Femur (tissue), 1 donor: ENCODE data around the gene CCR6.
"Not testable (repeated sequence)": the region's sequence is repeated elsewhere in the genome, so short reads cannot be mapped to it uniquely, and the experiment has no call there.

Experiments
- DNase-seq: peaks from one replicate; pipeline ENCODE4 v3.0.0-alpha.2; 2017

Gene CCR6

GRCh38 chr6:167146977-167147376, 24.1 kb downstream of the CCR6 start:
- no peak for DNase-seq

GRCh38 chr6:167148021-167148420, 25.1 kb downstream of the CCR6 start:
- DNase-seq: no peak

DNA sequence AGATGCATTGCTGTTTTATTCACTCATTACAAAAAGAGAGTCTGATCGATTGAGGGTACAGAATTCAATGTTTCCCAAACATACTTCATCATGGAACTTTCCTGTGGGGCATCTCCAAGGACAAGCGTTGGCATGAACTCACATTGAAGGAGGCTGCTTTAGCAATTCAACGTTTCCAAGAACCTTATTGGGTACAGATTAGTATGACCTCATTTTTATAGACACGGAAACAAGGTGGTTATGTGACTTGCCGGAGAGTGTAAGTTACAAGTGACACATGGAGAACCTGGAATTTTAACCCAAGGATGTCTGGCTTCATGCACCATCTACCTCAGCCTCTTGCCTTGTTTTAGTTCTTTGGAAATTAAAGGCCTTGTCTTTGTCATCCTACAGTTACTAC, 26.1 kb downstream of the CCR6 start:
- DNase-seq: no peak

DNA sequence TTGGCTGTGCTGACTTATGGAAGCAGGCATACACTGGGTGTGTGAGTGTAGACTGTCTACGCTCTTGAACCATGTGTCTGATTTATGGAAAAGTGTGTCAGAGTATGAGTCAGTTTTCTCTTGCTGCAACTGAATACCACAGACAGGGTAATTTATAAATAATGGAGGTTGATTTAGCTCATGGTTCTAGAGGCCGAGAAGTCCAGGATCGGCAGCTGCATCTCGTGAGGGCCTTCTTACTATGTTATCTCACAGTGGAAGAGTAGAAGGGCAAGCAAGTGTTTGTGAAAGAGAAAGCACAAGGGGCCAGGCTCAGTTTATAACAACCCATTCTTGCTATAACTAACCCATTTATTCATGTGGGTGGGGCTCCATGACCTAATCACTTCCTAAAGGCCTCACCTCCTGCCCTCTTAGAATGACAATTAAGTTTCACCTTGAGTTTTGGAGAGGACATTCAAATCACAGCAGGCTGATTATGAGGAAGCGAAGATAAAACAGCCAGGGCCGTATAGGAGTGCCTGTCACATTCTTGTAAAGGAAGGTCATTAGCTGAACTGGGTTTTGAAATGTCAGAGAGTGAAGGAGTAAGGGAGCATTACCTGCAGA, 28.1 kb downstream of the CCR6 start:
- no peak for DNase-seq

GRCh38 chr6:167151648-167152047, 28.8 kb downstream of the CCR6 start:
- no peak for DNase-seq

DNA sequence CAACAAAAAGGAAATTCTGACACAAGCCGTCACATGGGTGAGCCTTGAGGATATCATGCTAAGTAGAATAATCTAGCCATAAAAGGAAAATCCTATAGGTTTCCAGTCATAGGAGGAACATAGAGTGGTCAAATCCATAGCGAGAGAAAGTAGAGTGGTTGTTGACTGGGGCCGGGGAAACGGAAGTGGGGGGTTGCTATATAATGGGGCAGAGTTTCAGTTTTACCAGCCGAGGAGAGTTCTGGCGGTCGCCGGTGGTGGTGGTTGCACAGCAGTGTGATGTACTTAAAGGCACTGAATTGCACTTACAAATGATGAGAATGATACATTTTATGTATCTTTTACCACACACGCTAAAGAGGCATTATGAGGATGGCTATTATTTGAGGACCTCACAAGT, 30.0 kb downstream of the CCR6 start:
- no peak for DNase-seq

- no peak for DNase-seq
These were observed 30.6 kb downstream of the CCR6 start for GRCh38 chr6:167153521-167153959.

DNA sequence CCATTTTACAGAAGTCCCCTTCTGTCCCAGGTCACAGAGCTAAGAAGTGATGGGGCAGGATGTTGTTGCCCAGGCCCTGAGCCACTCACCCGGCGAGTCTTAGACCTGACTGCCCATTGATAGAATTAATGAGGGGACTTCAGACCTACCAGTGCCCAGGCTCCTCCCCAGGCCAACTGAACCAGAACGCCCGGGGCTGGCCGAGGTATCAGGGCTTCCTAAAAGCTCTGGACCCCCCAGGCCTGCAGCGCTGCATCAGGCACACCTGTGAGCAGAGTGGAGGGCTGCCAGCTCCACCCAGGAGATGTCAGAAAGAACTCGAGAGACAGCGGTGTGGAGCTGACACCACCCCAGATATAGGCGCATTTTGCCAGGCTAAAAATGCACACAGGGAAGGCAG, 31.4 kb downstream of the CCR6 start:
- DNase-seq: no peak

DNA sequence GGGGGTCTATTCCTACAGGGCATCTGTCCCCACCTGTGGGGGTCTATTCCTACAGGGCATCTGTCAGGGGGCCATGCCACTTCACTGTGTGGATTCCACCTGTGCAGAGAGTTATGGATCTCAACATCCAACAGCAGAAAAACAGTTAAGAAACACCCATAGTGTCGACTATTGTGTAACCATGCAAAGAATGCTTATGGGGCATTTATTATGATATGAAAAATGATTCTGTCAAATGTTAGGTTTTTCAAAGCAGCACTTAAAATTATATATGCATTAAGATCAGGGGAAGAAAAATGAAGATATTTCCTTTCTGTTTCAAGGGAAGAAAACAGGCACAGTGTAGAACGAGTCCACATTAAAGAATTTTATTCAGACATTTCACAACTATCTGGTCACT, 32.0 kb downstream of the CCR6 start:
- DNase-seq: no peak

- DNase-seq: no peak
These were observed 34.5 kb downstream of the CCR6 start for GRCh38 chr6:167157414-167157813.

DNA sequence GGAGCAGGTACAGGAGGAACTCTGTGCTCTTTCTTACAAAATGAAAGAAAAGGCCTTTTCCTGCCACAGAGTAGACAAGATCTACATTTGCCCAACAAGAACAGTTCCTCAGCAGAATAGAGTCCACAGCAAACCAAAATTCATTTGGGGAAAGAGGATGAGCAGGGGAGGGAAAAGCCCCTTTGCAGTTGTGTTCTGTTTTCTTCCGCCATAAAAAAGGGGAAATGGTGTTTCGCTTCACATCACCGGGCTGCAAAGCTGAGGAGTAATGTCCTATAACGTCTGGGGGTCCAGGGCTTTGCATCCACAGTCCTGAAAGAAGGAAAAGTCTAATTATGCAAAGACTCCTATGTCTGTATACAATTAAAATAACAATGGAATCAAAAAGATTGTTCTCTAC, 35.0 kb downstream of the CCR6 start, which contains the start of gene GPR31:
Gene GPR31 (minus strand): TSS at position 118 of the 400 bp plus-strand sequence. CDS start 149 bp downstream, outside the sequence.
- DNase-seq: no peak

DNA sequence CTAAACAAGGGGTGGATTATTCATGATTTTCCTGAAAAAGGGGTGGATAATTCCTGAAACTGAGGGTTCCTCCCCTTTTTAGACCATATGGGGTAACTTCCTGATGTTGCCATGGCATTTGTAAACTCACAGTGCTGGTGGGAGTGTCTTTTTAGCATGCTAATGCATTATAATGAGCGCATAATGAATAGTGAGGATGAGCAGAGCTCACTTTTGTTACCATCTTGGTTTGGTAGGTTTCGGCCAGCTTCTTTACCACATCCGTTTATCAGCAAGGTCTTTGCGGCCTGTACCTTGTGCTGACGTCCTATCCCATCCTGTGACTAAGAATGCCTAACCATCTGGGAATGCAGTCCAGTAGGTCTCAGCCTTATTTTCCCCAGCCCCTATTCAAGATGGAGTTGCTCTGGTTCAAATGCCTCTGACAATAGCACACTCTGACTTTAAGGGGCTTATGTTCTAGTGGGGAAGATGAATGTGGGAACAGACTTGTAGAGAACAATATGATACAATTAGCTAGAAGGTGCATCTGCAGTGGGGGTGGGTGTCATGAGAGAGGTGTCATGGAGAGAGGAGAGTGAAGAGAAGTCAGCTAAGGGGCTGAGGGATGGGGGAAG, 39.1 kb downstream of the CCR6 start:
- DNase-seq: no peak

DNA sequence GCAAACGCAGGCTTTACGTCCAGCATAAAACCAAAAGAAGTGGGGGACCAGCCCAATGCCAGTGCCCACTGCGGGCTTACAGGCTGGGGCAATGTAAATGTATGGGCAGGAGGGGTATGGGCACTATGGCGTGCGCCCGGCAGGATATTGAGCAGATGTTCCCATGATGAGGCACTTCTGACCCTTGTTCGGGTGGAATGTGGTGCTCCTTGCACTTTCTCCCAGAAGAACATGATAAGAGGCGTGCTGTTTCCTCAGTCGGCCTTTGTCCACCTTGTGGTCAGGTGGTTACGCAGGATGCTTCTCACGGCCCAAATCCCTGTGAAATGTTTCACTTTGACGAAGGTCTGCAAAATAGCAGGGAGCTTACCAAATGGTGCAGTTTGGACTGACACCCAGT, 39.7 kb downstream of the CCR6 start:
- no peak for DNase-seq

GRCh38 chr6:167163476-167164011, 40.6 kb downstream of the CCR6 start:
- DNase-seq: no peak

GRCh38 chr6:167164261-167164660, 41.4 kb downstream of the CCR6 start:
- no peak for DNase-seq

- DNase-seq: no peak
These were observed 43.1 kb downstream of the CCR6 start for GRCh38 chr6:167165858-167166471.

GRCh38 chr6:167167699-167168098, 44.8 kb downstream of the CCR6 start:
- not testable (repeated sequence) for DNase-seq

DNA sequence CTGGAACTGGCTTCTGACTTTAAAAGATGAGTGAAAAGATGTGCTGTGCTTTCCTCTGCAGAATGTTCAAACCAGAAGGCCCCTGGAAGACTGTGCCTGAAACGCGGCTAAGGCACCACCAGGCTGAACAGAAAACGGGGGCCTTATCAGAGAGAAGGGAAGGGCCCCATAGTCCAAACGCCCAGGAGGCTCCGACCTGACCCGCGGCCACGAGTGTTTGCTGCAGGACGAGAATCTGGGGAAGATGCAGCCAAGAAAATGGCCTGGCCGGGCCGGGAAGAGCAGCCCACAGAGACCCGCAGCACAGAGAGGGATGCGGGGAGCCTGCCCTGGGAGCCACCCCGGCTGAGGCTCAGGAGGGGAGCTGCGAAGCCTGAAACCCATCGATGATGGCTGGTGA, 45.4 kb downstream of the CCR6 start:
- DNase-seq: not testable (repeated sequence)

DNA sequence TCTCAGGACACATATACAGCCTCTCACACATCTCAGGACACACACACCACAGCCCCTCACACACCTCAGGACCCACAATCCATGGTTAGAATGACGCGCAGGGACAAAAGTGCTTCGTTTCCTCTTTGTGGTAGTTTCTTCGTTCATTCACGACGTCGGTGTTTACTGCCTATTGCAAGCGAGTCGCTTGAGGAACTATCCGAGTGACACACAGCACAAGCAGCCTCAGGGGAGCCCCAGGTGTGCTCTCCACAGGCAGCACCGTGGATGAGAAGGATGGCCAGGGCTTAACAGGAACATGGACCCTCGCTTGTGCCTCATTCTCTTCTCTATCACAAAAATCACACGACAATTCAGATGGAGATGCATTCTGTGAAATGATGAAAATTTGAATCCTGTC, 47.0 kb downstream of the CCR6 start:
- not testable (repeated sequence) for DNase-seq

GRCh38 chr6:167171300-167171699, 48.4 kb downstream of the CCR6 start:
- DNase-seq: not testable (repeated sequence)

- DNase-seq: not testable (repeated sequence)
These were observed 49.1 kb downstream of the CCR6 start for GRCh38 chr6:167172011-167172410.

DNA sequence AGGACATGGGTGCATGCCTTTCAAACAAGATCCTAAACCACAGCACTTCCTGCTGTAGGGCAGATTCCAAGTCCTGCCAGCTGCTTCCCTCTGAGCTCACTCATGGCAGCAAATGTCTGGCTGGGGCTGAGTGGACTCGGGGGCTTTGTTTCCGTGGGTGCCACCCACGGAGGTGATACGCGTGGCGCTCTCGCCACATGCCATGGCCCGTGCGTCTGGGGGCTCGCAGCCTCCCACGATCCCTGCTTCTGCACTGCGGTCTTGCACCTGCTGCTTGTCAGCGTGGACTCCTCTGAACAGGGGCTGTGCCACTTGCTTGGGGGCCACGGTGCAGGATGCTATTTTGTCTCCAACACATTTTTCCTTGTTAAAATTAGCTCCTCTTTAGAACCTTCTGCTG, 54.4 kb downstream of the CCR6 start:
- DNase-seq: not testable (repeated sequence)

GRCh38 chr6:167178896-167179655, 56.2 kb downstream of the CCR6 start:
- DNase-seq: not testable (repeated sequence)
